ENCODE results near the gene ARAP2.

The ARAP2 gene

GRCh38 chr4:36218121-36218520 is 26.2 kb downstream of the ARAP2 start:
- no peak for DNase-seq

- DNase-seq: no peak
These were observed 28.7 kb downstream of the ARAP2 start for GRCh38 chr4:36215627-36216026.

- no peak for DNase-seq
These were observed 29.4 kb downstream of the ARAP2 start for GRCh38 chr4:36214735-36215485.

- no peak for DNase-seq
These were observed 30.3 kb downstream of the ARAP2 start for GRCh38 chr4:36213977-36214376.

GRCh38 chr4:36211084-36211483 is 33.2 kb downstream of the ARAP2 start:
- DNase-seq: no peak

GRCh38 chr4:36209941-36210649 is 34.2 kb downstream of the ARAP2 start:
- DNase-seq: no peak

- DNase-seq: no peak
These were observed 35.3 kb downstream of the ARAP2 start for GRCh38 chr4:36208893-36209473.

GRCh38 chr4:36207831-36208520 is 36.3 kb downstream of the ARAP2 start:
- DNase-seq: no peak

GRCh38 chr4:36207367-36207766 is 36.9 kb downstream of the ARAP2 start:
- no peak for DNase-seq

GRCh38 chr4:36206603-36207311 is 37.6 kb downstream of the ARAP2 start:
- DNase-seq: no peak

- DNase-seq: no peak
These were observed 38.3 kb downstream of the ARAP2 start for GRCh38 chr4:36206012-36206411.

GRCh38 chr4:36198861-36199260 is 45.5 kb downstream of the ARAP2 start:
- no peak for DNase-seq

- no peak for DNase-seq
These were observed 46.1 kb downstream of the ARAP2 start for GRCh38 chr4:36198068-36198808.

GRCh38 chr4:36197501-36197900 is 46.8 kb downstream of the ARAP2 start:
- DNase-seq: no peak

- no peak for DNase-seq
These were observed 48.0 kb downstream of the ARAP2 start for GRCh38 chr4:36196145-36196913.

GRCh38 chr4:36192922-36193321 is 51.4 kb downstream of the ARAP2 start:
- no peak for DNase-seq

GRCh38 chr4:36189511-36190226 is 54.6 kb downstream of the ARAP2 start:
- DNase-seq: peak in 1 of 2 donors; percentile 57

GRCh38 chr4:36187723-36188333 is 56.5 kb downstream of the ARAP2 start:
- no peak for DNase-seq

- DNase-seq: no peak
These were observed 60.5 kb downstream of the ARAP2 start for GRCh38 chr4:36183665-36184393.

Measured in bone marrow (tissue), 2 donors.